Liver (tissue), 9 donors: ENCODE measurements around the gene SH3D21. TPM values are rescaled to one million over a fixed set of nuclear protein-coding genes. Genes with fewer than 3 reads are reported as not detected.

Experiments used
- DNase-seq: peaks from one replicate; pipeline ENCODE4 v3.0.0-alpha.2; 2017; ENCODE audit warnings: low spot score
- H3K27ac ChIP-seq, 2 donors: one replicate each; pipeline ENCODE4 v1.7.0; 2013; ENCODE audit warnings: inconsistent platforms in 2 of 2, low read length in 2 of 2, control low read depth in 1 of 2, low read depth in 1 of 2, mild to moderate bottlenecking in 1 of 2
- H3K27me3 ChIP-seq, 4 donors: one replicate each; pipeline versions ENCODE4 v1.6.1 to v1.7.0; 2013; ENCODE audit warnings: low read length in 3 of 4, inconsistent platforms in 1 of 4, mild to moderate bottlenecking in 1 of 4, moderate library complexity in 1 of 4; ENCODE audit not compliant: control insufficient read depth in 4 of 4, insufficient read depth in 4 of 4
- H3K36me3 ChIP-seq, 4 donors: one replicate each; pipeline versions ENCODE4 v1.6.1 to v1.7.0; 2013; ENCODE audit warnings: low read length in 3 of 4, mild to moderate bottlenecking in 3 of 4, low read depth in 1 of 4, moderate library complexity in 1 of 4; ENCODE audit not compliant: control insufficient read depth in 4 of 4, insufficient read depth in 3 of 4
- H3K4me1 ChIP-seq, 4 donors: one replicate each; pipeline versions ENCODE4 v1.6.1 to v1.7.0; 2013; ENCODE audit warnings: low read length in 3 of 4, mild to moderate bottlenecking in 3 of 4, moderate library complexity in 1 of 4; ENCODE audit not compliant: control insufficient read depth in 4 of 4, insufficient read depth in 4 of 4
- H3K4me3 ChIP-seq, 3 donors: one replicate each; pipeline versions ENCODE4 v1.6.1 to v1.7.0; 2013; ENCODE audit warnings: low read length in 3 of 3, control low read depth in 1 of 3, low read depth in 1 of 3, mild to moderate bottlenecking in 1 of 3
- H3K9ac ChIP-seq, 2 donors: one replicate each; pipeline ENCODE4 v1.7.0; 2013; ENCODE audit warnings: low read length in 2 of 2, mild to moderate bottlenecking in 2 of 2, moderate library complexity in 2 of 2, control low read depth in 1 of 2, low read depth in 1 of 2
- H3K9me3 ChIP-seq, 4 donors: one replicate each; pipeline versions ENCODE4 v1.6.1 to v1.7.0; 2013; ENCODE audit warnings: low read length in 3 of 4; ENCODE audit not compliant: control insufficient read depth in 4 of 4
- EGR1 ChIP-seq, 2 donors: IDR thresholded peaks; 2 replicates each; pipeline ENCODE4 v1.6.1; 2016 to 2018; ENCODE audit warnings: antibody characterized with exemption in 2 of 2, low read depth in 2 of 2
- FOXA1 ChIP-seq: IDR thresholded peaks from 2 replicates; pipeline ENCODE4 v1.6.1; 2016; ENCODE audit warnings: antibody characterized with exemption
- FOXA2 ChIP-seq: IDR thresholded peaks from 2 replicates; pipeline ENCODE4 v1.6.1; 2016; ENCODE audit warnings: antibody characterized with exemption
- GABPA ChIP-seq, 2 donors: IDR thresholded peaks in 1 of 2; conservative IDR thresholded peaks in 1 of 2; 2 replicates each; pipeline ENCODE4 v1.6.1; 2016; ENCODE audit warnings: antibody characterized with exemption in 2 of 2, mild to moderate bottlenecking in 1 of 2, moderate library complexity in 1 of 2
- HNF4A ChIP-seq, 2 donors: conservative IDR thresholded peaks; 2 replicates each; pipeline ENCODE4 v1.6.1; 2016; ENCODE audit warnings: antibody characterized with exemption in 2 of 2, mild to moderate bottlenecking in 2 of 2
- HNF4G ChIP-seq: IDR thresholded peaks from 2 replicates; pipeline ENCODE4 v1.6.1; 2016; ENCODE audit warnings: antibody characterized with exemption
- JUND ChIP-seq, 2 donors: IDR thresholded peaks; 2 replicates each; pipeline ENCODE4 v1.6.1; 2016; ENCODE audit warnings: antibody characterized with exemption in 2 of 2
- NR2F2 ChIP-seq: IDR thresholded peaks from 2 replicates; pipeline ENCODE4 v1.6.1; 2016; ENCODE audit warnings: antibody characterized with exemption
- RAD21 ChIP-seq, 2 donors: IDR thresholded peaks; 2 replicates each; pipeline ENCODE4 v1.6.1; 2016; ENCODE audit warnings: antibody characterized with exemption in 2 of 2, mild to moderate bottlenecking in 2 of 2
- RXRA ChIP-seq, 2 donors: IDR thresholded peaks; 2 replicates each; pipeline ENCODE4 v1.6.1; 2017 to 2018; ENCODE audit warnings: antibody characterized with exemption in 2 of 2, mild to moderate bottlenecking in 1 of 2
- SP1 ChIP-seq: IDR thresholded peaks from 2 replicates; pipeline ENCODE4 v1.6.1; 2018; ENCODE audit warnings: antibody characterized with exemption, mild to moderate bottlenecking
- TAF1 ChIP-seq: conservative IDR thresholded peaks from 2 replicates; pipeline ENCODE4 v1.6.1; 2016; ENCODE audit warnings: antibody characterized with exemption, mild to moderate bottlenecking
- YY1 ChIP-seq: IDR thresholded peaks from 2 replicates; pipeline ENCODE4 v1.6.1; 2016; ENCODE audit warnings: antibody characterized with exemption, mild to moderate bottlenecking
- WGBS: extraction: QIAGEN DNeasy Blood & Tissue Kit; methylation state at CpG from one replicate; pipeline ENCODE4 v1.1.7; 2013; 5-methylcytosine and 5-hydroxymethylcytosine counted together
- polyA plus RNA-seq, 2 donors: library from polyadenylated mRNA; stranded (reverse) in 1 of 2; unstranded in 1 of 2; fragments of 200-250 nt in 1 of 2; fragments of >200 nt in 1 of 2; fragmentation: Nextera tagmentation in 1 of 2; extraction: Ambion mirVana in 1 of 2; gene quantifications; one replicate each; pipeline versions ENCODE4 v1.2.1 to v1.2.3, GENCODE V29; 2013 to 2015
- total RNA-seq, 2 donors: library from RNA; depleted of rRNA; stranded (reverse); fragments of >200 nt; gene quantifications; one replicate each; pipeline ENCODE4 v1.2.3, GENCODE V29; 2014
- TF ChIP-seq, protein P1 (sequence below): IDR thresholded peaks from 2 replicates; pipeline ENCODE4 v1.6.1; 2016; ENCODE audit warnings: antibody characterized with exemption
- TF ChIP-seq, protein P2 (sequence below): IDR thresholded peaks from 2 replicates; pipeline ENCODE4 v1.6.1; 2016; ENCODE audit warnings: antibody characterized with exemption
- TF ChIP-seq, protein P3 (sequence below): IDR thresholded peaks from 2 replicates; pipeline ENCODE4 v1.6.1; 2016; ENCODE audit warnings: antibody characterized with exemption, mild to moderate bottlenecking
- TF ChIP-seq, protein P4 (sequence below): IDR thresholded peaks from 2 replicates; pipeline ENCODE4 v1.6.1; 2016; ENCODE audit warnings: antibody characterized with exemption
- TF ChIP-seq, protein P5 (sequence below): fragments of 150-350 bp; IDR thresholded peaks from 2 replicates; pipeline ENCODE4 v1.5.1; 2017; ENCODE audit warnings: improper control_type of control experiment, low read depth, low read length; ENCODE audit not compliant: missing input control
- donor health status: healthy.
- donor health status: healthy.
- donor health status: healthy.
- donor health status: healthy.
- donor health status: healthy.

The SH3D21 gene
- total and polyA plus RNA-seq, 4 donors: 0.29 to 1.0 (median 0.41) TPM

DNA sequence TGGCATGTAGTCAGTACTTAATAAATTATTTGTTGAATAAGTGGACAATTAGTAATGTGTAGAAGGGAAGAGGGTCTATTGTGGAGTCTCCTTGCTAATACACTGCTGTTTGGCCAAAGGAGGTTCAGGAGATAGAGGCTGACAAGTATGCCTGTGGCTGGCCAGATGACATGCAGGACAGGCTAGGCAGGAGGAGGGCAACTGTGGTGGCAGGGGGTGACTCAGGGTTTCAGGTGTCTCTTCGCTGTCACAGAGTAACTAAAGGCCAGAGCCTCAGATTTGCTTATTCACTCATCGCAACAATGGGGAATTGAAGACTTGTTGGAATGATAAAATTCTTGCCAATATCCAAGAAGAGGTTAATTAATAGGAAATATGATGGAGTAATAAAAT lies 48.8 kb upstream of the SH3D21 start:
- Histone ChIP-seq H3K9ac (no peak overlapping the region), H3K36me3 (peaks cover 2 to 12% (median 4%) of the 10 kb centered on the region in 4 donors), H3K27ac (no peak overlapping the region), H3K4me1 (peaks cover 5 to 49% (median 44%) of the 10 kb centered on the region in 4 donors), H3K27me3 (no peaks in the 10 kb centered on the region), H3K4me3 (no peak overlapping the region), H3K9me3 (no peaks in the 10 kb centered on the region)
- 98% methylated on average over 2 of the region's 2 CpGs for WGBS
- TF ChIP-seq YY1: no peak
- no peak for TF ChIP-seq RAD21 (IDR thresholded peaks at IDR 0.05)
- TF ChIP-seq HNF4A (conservative IDR thresholded peaks at IDR 0.05): no peak
- TF ChIP-seq FOXA2: no peak
- TF ChIP-seq JUND (IDR thresholded peaks at IDR 0.05): no peak
- TF ChIP-seq, protein P1, sequence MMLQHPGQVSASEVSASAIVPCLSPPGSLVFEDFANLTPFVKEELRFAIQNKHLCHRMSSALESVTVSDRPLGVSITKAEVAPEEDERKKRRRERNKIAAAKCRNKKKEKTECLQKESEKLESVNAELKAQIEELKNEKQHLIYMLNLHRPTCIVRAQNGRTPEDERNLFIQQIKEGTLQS: no peak
- no peak for TF ChIP-seq SP1
- no peak for TF ChIP-seq HNF4G
- no peak for TF ChIP-seq FOXA1
- TF ChIP-seq, protein P2, sequence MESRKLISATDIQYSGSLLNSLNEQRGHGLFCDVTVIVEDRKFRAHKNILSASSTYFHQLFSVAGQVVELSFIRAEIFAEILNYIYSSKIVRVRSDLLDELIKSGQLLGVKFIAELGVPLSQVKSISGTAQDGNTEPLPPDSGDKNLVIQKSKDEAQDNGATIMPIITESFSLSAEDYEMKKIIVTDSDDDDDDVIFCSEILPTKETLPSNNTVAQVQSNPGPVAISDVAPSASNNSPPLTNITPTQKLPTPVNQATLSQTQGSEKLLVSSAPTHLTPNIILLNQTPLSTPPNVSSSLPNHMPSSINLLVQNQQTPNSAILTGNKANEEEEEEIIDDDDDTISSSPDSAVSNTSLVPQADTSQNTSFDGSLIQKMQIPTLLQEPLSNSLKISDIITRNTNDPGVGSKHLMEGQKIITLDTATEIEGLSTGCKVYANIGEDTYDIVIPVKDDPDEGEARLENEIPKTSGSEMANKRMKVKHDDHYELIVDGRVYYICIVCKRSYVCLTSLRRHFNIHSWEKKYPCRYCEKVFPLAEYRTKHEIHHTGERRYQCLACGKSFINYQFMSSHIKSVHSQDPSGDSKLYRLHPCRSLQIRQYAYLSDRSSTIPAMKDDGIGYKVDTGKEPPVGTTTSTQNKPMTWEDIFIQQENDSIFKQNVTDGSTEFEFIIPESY: no peak
- TF ChIP-seq EGR1 (IDR thresholded peaks at IDR 0.05; ENCODE audit: low read depth in 2 of 2): no peak
- TF ChIP-seq, protein P3, sequence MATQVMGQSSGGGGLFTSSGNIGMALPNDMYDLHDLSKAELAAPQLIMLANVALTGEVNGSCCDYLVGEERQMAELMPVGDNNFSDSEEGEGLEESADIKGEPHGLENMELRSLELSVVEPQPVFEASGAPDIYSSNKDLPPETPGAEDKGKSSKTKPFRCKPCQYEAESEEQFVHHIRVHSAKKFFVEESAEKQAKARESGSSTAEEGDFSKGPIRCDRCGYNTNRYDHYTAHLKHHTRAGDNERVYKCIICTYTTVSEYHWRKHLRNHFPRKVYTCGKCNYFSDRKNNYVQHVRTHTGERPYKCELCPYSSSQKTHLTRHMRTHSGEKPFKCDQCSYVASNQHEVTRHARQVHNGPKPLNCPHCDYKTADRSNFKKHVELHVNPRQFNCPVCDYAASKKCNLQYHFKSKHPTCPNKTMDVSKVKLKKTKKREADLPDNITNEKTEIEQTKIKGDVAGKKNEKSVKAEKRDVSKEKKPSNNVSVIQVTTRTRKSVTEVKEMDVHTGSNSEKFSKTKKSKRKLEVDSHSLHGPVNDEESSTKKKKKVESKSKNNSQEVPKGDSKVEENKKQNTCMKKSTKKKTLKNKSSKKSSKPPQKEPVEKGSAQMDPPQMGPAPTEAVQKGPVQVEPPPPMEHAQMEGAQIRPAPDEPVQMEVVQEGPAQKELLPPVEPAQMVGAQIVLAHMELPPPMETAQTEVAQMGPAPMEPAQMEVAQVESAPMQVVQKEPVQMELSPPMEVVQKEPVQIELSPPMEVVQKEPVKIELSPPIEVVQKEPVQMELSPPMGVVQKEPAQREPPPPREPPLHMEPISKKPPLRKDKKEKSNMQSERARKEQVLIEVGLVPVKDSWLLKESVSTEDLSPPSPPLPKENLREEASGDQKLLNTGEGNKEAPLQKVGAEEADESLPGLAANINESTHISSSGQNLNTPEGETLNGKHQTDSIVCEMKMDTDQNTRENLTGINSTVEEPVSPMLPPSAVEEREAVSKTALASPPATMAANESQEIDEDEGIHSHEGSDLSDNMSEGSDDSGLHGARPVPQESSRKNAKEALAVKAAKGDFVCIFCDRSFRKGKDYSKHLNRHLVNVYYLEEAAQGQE: no peak
- TF ChIP-seq TAF1: no peak
- no peak for TF ChIP-seq NR2F2
- TF ChIP-seq GABPA (IDR thresholded peaks at IDR 0.05 in 1 of 2, conservative IDR thresholded peaks at IDR 0.05 in 1 of 2): no peak
- TF ChIP-seq RXRA (IDR thresholded peaks at IDR 0.05): no peak
- TF ChIP-seq, protein P4, sequence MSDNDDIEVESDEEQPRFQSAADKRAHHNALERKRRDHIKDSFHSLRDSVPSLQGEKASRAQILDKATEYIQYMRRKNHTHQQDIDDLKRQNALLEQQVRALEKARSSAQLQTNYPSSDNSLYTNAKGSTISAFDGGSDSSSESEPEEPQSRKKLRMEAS: no peak
- TF ChIP-seq, protein P5, sequence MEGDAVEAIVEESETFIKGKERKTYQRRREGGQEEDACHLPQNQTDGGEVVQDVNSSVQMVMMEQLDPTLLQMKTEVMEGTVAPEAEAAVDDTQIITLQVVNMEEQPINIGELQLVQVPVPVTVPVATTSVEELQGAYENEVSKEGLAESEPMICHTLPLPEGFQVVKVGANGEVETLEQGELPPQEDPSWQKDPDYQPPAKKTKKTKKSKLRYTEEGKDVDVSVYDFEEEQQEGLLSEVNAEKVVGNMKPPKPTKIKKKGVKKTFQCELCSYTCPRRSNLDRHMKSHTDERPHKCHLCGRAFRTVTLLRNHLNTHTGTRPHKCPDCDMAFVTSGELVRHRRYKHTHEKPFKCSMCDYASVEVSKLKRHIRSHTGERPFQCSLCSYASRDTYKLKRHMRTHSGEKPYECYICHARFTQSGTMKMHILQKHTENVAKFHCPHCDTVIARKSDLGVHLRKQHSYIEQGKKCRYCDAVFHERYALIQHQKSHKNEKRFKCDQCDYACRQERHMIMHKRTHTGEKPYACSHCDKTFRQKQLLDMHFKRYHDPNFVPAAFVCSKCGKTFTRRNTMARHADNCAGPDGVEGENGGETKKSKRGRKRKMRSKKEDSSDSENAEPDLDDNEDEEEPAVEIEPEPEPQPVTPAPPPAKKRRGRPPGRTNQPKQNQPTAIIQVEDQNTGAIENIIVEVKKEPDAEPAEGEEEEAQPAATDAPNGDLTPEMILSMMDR: no peak
- DNase-seq: no peak
